Thyroid gland (tissue), 4 donors: Measurements from ENCODE around the gene TSHZ2.

Experiments used
- POLR2A ChIP-seq, 2 donors: fragments of 450-650 bp; IDR thresholded peaks; one replicate each; pipeline ENCODE4 v1.6.1; 2017; ENCODE audit warnings: antibody characterized with exemption in 2 of 2, mild to moderate bottlenecking in 2 of 2, moderate library complexity in 1 of 2
- TF ChIP-seq, protein P1 (sequence below), 6 experiments: fragments of 200-600 bp in 3 of 6; fragments of 450-650 bp in 3 of 6; sonication (generic) in 3 of 6; IDR thresholded peaks; one replicate each; pipeline ENCODE4 v1.5.1; 2016 to 2019; ENCODE audit warnings: antibody characterized with exemption in 6 of 6, mild to moderate bottlenecking in 2 of 6, inconsistent platforms in 1 of 6, moderate library complexity in 1 of 6

DNA sequence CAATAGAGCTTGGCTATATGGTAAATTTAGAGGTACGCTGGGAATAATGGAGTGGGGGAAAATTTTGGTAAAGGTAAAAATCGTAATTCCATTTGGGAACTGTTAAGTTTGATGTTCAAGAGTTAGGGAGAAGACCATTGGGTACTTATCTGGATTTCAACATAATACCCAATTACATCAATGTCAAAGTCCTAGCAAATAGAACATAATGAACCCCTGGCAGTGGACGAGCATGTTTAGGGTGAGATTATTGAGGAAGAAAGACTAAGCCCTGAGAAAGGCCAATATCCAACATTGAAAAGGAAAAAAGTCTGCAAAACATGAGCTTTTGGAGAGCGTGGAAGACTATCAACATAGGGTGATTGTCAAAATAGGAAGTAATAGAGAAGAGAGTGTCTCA is 106.6 kb downstream of the TSHZ2 start:
- TF ChIP-seq POLR2A (IDR thresholded peaks at IDR 0.05), result no peak
- TF ChIP-seq, protein P1, sequence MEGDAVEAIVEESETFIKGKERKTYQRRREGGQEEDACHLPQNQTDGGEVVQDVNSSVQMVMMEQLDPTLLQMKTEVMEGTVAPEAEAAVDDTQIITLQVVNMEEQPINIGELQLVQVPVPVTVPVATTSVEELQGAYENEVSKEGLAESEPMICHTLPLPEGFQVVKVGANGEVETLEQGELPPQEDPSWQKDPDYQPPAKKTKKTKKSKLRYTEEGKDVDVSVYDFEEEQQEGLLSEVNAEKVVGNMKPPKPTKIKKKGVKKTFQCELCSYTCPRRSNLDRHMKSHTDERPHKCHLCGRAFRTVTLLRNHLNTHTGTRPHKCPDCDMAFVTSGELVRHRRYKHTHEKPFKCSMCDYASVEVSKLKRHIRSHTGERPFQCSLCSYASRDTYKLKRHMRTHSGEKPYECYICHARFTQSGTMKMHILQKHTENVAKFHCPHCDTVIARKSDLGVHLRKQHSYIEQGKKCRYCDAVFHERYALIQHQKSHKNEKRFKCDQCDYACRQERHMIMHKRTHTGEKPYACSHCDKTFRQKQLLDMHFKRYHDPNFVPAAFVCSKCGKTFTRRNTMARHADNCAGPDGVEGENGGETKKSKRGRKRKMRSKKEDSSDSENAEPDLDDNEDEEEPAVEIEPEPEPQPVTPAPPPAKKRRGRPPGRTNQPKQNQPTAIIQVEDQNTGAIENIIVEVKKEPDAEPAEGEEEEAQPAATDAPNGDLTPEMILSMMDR (IDR thresholded peaks at IDR 0.05), result no peak
